HG02678 (cell line): ENCODE results near the gene AAMDC.

Experiments
- ATAC-seq: cut with Tn5 transposase; IDR thresholded peaks from one replicate; pipeline ENCODE4 v1.9.1; 2021; ENCODE audit warnings: mild to moderate bottlenecking, moderate library complexity; ENCODE audit not compliant: unreplicated experiment

The AAMDC gene

GRCh38 chr11:77820565-77821348, at the start of gene AAMDC, which contains the start of gene RSF1:
AAMDC (plus strand) TSS chr11:77821144; CDS start chr11:77842497, 21,353 bp downstream.
RSF1 (minus strand) TSS chr11:77820722; CDS start chr11:77820714, 8 bp downstream.
- ATAC-seq: peak; percentile 87

GRCh38 chr11:77775936-77776335, 45.0 kb upstream of the AAMDC start:
- no peak for ATAC-seq

DNA sequence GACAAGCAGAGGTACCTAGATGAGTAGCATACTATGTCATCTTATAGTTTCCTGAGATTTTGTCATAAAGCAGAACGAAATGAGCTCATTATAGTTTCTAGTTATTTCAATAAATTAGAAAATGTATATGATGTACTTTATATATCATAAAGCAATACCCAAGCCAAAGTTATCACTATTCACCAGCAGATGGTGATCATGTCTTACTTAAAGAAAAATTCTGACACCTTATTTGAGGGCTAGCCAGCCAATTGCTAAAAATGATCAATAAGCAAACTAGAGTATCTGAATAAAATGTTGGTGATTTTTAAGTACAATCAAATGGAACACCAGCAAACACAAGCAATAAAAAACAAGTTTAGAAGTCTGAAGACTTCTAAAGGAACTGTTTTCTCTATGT, 44.5 kb upstream of the AAMDC start:
- no peak for ATAC-seq

GRCh38 chr11:77778118-77778517, 42.8 kb upstream of the AAMDC start:
- no peak for ATAC-seq

DNA sequence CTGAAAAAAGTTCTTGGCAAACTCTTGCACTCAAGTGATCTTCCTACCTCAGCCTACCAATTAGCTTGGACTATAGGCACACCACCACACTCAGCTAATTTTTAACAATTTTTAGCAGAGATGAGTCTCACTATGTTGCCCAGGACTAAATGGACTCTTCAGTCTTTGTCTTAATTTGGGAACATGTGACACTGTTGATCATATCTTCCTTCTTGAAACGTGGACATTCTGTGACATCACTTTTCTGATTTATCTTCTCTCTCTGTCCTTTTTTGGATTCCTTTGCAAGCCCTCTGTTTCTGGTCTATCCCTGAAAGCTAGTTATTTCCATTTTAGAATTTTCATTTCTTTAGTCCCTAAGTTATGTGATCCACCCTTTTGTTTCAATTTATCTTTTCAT, 42.4 kb upstream of the AAMDC start:
- ATAC-seq: no peak

DNA sequence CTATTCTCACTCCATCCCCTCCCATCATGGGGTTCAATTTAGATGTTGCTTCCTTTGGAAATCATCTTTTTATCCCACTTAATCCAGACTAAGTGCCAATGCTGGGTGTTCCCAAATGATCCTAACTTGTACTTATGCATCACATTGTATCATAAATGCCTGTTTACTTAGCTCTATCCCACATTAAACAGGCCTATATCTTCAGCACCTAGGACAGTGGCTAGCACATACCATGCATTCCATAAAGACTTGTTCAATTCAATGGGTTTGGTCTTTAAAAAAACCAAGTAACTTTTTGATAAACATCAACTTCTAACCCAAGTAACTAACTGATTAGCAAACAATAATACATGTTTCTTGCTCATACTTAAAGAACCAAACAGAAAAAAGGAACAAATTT, 41.0 kb upstream of the AAMDC start:
- no peak for ATAC-seq

DNA sequence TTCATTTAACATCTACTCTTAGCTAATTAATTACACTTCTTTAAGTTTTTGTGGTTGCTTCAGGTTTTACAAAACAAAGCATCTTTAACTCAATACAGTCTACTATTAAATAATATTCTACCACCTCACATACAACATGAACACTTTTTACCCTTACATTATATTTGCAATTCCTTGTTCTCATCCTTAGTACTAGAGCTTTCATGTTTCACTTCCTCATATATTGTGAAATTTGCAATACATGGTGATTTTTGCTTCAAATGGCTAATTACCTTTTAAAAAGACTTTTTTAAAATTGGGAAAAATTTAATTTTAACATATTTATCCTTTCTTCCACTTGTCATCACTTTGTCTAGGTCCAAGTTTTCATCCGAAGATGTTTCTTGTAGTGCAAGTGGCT, 37.9 kb upstream of the AAMDC start:
- ATAC-seq: no peak

GRCh38 chr11:77784572-77784971, 36.4 kb upstream of the AAMDC start:
- no peak for ATAC-seq

DNA sequence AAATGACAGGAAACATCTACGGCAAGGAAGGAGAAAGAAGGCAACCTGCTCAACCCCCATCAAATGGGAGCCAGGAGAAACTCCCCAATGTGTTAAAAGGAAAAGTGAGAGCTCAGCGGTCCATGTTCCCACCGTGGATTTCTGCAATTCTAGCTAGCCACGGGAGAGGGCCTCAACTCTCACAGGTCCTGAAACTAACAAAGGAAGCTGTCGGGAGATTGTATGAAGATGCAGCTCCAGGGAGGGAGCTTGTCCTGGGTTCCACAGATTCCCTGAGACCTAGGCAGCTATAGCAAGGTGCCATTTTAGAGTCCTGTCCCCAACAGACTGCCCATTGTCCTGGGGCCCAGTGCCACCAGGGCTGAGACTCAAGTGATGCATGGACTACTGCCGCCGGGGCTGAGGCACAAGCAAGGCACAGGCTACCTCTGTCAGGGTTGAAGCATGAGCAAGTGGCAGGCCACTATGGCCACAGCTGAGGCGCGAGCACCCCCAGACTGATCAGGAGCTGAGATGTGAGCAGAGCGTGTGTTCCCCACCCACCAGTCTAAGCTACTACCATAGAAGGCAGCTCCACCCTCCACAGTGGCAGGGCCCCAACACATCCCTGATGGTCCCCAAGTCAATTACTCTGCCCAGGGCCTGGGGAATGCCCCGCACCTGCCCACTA, 31.7 kb upstream of the AAMDC start:
- ATAC-seq: no peak

DNA sequence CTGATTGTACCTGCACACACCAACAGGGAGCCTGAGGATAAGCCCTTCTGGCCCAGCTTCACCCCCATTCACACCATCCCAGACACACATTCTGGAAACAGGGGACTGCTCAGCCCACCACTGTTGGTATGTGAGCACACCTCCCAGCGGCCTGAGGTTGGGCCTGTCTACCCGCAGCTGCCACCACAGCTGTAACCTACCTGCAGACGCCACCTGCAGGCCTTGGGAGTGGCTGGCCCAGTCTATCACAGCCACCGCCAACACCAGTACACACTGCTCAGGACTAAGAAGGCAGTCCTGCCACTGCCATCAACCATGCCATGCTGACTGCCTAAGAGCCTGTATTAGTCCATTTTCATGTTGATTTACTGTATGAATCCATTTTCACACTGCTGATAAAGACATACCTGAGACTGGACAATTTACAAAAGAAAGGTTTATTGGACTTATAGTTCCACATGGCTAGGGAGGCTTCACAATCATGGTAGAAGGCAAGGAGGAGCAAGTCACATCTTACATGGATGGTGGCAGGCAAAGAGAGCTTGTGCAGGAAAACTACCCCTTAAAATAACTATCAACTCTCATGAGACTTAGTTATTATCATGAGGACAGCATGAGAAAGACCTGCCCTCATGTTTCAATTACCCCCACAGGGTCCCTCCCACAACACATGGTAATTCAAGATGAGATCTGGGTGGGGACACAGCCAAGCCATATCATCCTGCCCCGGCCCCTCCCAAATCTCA, 31.0 kb upstream of the AAMDC start:
- no peak for ATAC-seq

GRCh38 chr11:77791301-77791700, 29.6 kb upstream of the AAMDC start:
- ATAC-seq: no peak

GRCh38 chr11:77793972-77794371, 27.0 kb upstream of the AAMDC start:
- ATAC-seq: no peak

GRCh38 chr11:77799338-77799737, 21.6 kb upstream of the AAMDC start:
- ATAC-seq: no peak

DNA sequence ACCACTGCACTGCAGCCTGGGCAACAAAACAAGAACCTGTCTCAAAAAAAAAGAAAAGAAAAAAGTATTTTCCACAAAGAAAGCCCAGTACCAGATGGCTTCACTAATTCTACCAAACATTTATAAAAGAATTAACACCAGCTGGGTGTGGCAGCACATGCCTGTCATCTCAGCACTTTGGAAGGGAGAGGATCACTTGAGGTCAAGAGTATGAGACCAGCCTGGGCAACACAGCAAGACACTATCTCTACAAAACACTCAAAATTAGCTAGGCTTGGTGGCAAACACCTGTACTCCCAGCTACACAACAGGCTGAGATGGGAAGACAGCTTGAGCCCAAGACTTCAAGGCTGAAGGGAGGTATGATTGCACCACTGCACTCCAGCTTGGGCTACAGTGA, 20.5 kb upstream of the AAMDC start:
- no peak for ATAC-seq

- no peak for ATAC-seq
Measured at GRCh38 chr11:77801477-77801876, 19.5 kb upstream of the AAMDC start.

DNA sequence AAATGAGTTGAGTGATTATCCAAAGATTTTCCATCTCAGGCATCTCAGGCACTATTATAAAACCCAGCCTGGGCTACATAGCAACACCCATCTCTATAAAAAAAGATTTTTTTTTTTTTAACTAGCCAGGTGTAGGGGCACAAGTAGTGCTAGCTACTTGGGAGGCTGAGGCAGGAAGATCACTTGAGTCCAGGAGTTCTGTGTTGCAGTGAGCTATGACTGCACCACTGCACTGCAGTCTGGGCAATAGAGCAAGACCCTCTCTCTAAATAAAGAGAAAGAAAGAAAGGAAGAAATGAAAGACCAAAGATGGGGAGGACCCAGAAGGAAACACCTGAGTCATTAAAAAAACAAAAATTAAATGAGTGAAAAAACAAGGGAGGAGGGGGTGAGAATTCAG, 14.5 kb upstream of the AAMDC start:
- no peak for ATAC-seq

DNA sequence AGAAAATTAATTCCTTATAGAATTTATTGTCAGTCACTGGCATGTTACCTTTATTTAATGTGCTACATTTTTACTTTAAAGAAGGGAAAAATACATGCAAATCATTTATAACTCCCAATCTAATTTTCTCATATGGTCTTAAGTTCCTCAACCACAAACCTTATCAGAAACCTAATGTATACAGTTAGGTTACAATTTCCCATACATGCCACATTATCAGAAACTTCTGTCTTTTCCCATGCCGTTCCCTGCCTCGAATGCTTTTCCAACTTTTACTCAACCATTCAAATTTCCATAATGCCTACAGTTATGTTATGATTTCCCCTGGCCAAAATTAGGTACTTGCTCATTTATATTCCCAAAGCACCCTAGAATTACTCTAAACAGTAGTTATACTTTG, 14.0 kb upstream of the AAMDC start:
- ATAC-seq: no peak

DNA sequence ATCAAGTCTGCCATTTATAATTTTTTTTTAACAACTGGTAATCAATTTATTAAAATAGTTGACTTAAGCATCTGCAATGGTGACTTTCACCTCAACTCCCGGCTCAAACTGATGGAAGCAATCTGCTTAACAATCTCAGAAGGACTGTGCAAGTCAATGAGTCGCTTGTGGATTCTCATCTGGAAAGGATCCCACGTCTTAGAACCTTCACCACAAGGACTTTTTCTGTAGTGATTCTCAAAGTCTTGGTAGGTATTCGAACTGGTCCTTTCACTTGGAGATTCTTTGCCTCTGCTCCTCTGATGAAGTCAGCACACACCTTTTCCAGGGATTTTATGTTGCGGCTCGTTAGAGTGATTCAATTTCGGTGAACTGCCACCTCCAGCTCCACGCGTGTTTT, 7.7 kb upstream of the AAMDC start:
- no peak for ATAC-seq

GRCh38 chr11:77814848-77815247, 6.1 kb upstream of the AAMDC start:
- ATAC-seq: no peak

- no peak for ATAC-seq
Measured at GRCh38 chr11:77815459-77815858, 5.5 kb upstream of the AAMDC start.

GRCh38 chr11:77819411-77819920, 1.5 kb upstream of the AAMDC start:
- ATAC-seq: peak; percentile 49
